VCaP (cell line): ENCODE results near the gene HNRNPM.
A peak's percentile ranks its signal among the peaks of the same experiment; 100 is the strongest.

Experiments used
- H3K27ac ChIP-seq: fragments of 450-650 bp; 2 replicates; pipeline ENCODE4 v1.5.1; 2017
- CTCF ChIP-seq: fragments of 450-650 bp; conservative IDR thresholded peaks from 2 replicates; pipeline ENCODE4 v1.5.1; 2017; ENCODE audit warnings: mild to moderate bottlenecking, moderate library complexity

HNRNPM gene

GRCh38 chr19:8525401-8525684 lies 80.6 kb downstream of the HNRNPM start:
- peak; percentile 0; the same call in 1 of the 2 replicates for TF ChIP-seq CTCF
- H3K27ac ChIP-seq: no peak overlapping the region

- H3K27ac ChIP-seq: no peak overlapping the region; the same call in 1 of the 2 replicates
Measured at GRCh38 chr19:8526345-8527091, 81.7 kb downstream of the HNRNPM start.

GRCh38 chr19:8528500-8528899 lies 83.7 kb downstream of the HNRNPM start:
- no peak for TF ChIP-seq CTCF

More at GRCh38 chr19:8526345-8527091, 81.7 kb downstream of the HNRNPM start:
- TF ChIP-seq CTCF: no peak

GRCh38 chr19:8529369-8530006 lies 84.7 kb downstream of the HNRNPM start:
- no peak overlapping the region for H3K27ac ChIP-seq
- TF ChIP-seq CTCF: no peak

More at GRCh38 chr19:8528500-8528899, 83.7 kb downstream of the HNRNPM start:
- no peak overlapping the region for H3K27ac ChIP-seq

- no peak for TF ChIP-seq CTCF
- H3K27ac ChIP-seq: no peak overlapping the region
Measured at GRCh38 chr19:8530061-8530679, 85.4 kb downstream of the HNRNPM start.

- H3K27ac ChIP-seq: no peak overlapping the region
- TF ChIP-seq CTCF: no peak
Measured at GRCh38 chr19:8531470-8531869, 86.7 kb downstream of the HNRNPM start.

GRCh38 chr19:8532225-8532624 lies 87.5 kb downstream of the HNRNPM start:
- H3K27ac ChIP-seq: no peak overlapping the region
- no peak for TF ChIP-seq CTCF
